Measurements from ENCODE around the gene DDX6.

Gene DDX6

GRCh38 chr11:118818130-118818529 lies 27.2 kb upstream of the DDX6 start:
- Histone ChIP-seq H3K4me1 (ENCODE audit: low read depth, poor library complexity, severe bottlenecking) (peaks cover 23% of the 10 kb centered on the region), H3K27me3 (ENCODE audit: insufficient read depth, low read depth) (no peaks in the 10 kb centered on the region), H3K79me2 (ENCODE audit: insufficient read depth, low read depth) (no peaks in the 10 kb centered on the region), H3K4me3 (IDR thresholded peaks at IDR 0.05; ENCODE audit: insufficient read depth, low read depth, low read length) (no peak overlapping the region), H3K36me3 (ENCODE audit: insufficient read depth) (no peaks in the 10 kb centered on the region), H4K20me1 (ENCODE audit: insufficient read depth) (no peaks in the 10 kb centered on the region), H3K27ac (no peak overlapping the region), H2AFZ (ENCODE audit: low read depth) (no peak overlapping the region), H3K4me2 (no peak overlapping the region), H3K9ac (no peak overlapping the region)
- no peak for TF ChIP-seq CTCF (conservative IDR thresholded peaks at IDR 0.05; ENCODE audit: low read depth, low read length)

- no peaks in the 10 kb centered on the region for H3K27me3 ChIP-seq (ENCODE audit: insufficient read depth, low read depth)
- H4K20me1 ChIP-seq (ENCODE audit: insufficient read depth), result no peaks in the 10 kb centered on the region
- no peaks in the 10 kb centered on the region for H3K36me3 ChIP-seq (ENCODE audit: insufficient read depth)
- TF ChIP-seq CTCF (conservative IDR thresholded peaks at IDR 0.05; ENCODE audit: low read depth, low read length), result no peak
- H3K79me2 ChIP-seq (ENCODE audit: insufficient read depth, low read depth), result no peaks in the 10 kb centered on the region
- H2AFZ ChIP-seq (ENCODE audit: low read depth), result no peak overlapping the region
- H3K4me3 ChIP-seq (IDR thresholded peaks at IDR 0.05; ENCODE audit: insufficient read depth, low read depth, low read length), result no peak overlapping the region
- H3K4me2 ChIP-seq, result no peak overlapping the region
- no peak overlapping the region for H3K27ac ChIP-seq
- H3K4me1 ChIP-seq (ENCODE audit: low read depth, poor library complexity, severe bottlenecking), result no peaks in the 10 kb centered on the region
- H3K9ac ChIP-seq, result no peak overlapping the region
Observed at GRCh38 chr11:118813551-118813950, 22.6 kb upstream of the DDX6 start.

- TF ChIP-seq CTCF (conservative IDR thresholded peaks at IDR 0.05; ENCODE audit: low read depth, low read length), result no peak
- H4K20me1 ChIP-seq (ENCODE audit: insufficient read depth), result no peaks in the 10 kb centered on the region
Observed at GRCh38 chr11:118812485-118812884, 21.5 kb upstream of the DDX6 start.

GRCh38 chr11:118807800-118808778 lies 17.1 kb upstream of the DDX6 start:
- Histone ChIP-seq H3K4me2 (no peak overlapping the region), H3K27ac (no peak overlapping the region), H3K9ac (no peak overlapping the region), H3K36me3 (ENCODE audit: insufficient read depth) (no peaks in the 10 kb centered on the region), H3K4me1 (ENCODE audit: low read depth, poor library complexity, severe bottlenecking) (no peaks in the 10 kb centered on the region), H3K4me3 (IDR thresholded peaks at IDR 0.05; ENCODE audit: insufficient read depth, low read depth, low read length) (no peak overlapping the region), H4K20me1 (ENCODE audit: insufficient read depth) (no peaks in the 10 kb centered on the region), H3K79me2 (ENCODE audit: insufficient read depth, low read depth) (no peaks in the 10 kb centered on the region), H3K27me3 (ENCODE audit: insufficient read depth, low read depth) (no peaks in the 10 kb centered on the region), H2AFZ (ENCODE audit: low read depth) (no peak overlapping the region)
- TF ChIP-seq CTCF (conservative IDR thresholded peaks at IDR 0.05; ENCODE audit: low read depth, low read length), result no peak

More at GRCh38 chr11:118812485-118812884, 21.5 kb upstream of the DDX6 start:
- Histone ChIP-seq H3K36me3 (ENCODE audit: insufficient read depth) (no peaks in the 10 kb centered on the region), H2AFZ (ENCODE audit: low read depth) (no peak overlapping the region), H3K27ac (no peak overlapping the region), H3K27me3 (ENCODE audit: insufficient read depth, low read depth) (no peaks in the 10 kb centered on the region), H3K4me1 (ENCODE audit: low read depth, poor library complexity, severe bottlenecking) (no peaks in the 10 kb centered on the region), H3K79me2 (ENCODE audit: insufficient read depth, low read depth) (no peaks in the 10 kb centered on the region), H3K4me3 (IDR thresholded peaks at IDR 0.05; ENCODE audit: insufficient read depth, low read depth, low read length) (no peak overlapping the region), H3K4me2 (no peak overlapping the region), H3K9ac (no peak overlapping the region)
